SK-N-MC (cell line): Measurements from ENCODE around the gene HDLBP.

Source experiments
- DNase-seq: peaks from one replicate; pipeline ENCODE4 v3.0.0-alpha.2; 2011; ENCODE audit warnings: low read depth, low spot score
- H3K27ac ChIP-seq: fragments of 200-600 bp; sonication (generic); 2 replicates; pipeline ENCODE4 v1.5.1; 2016; ENCODE audit warnings: mixed run types
- H3K36me3 ChIP-seq: fragments of 200-600 bp; sonication (generic); 2 replicates; pipeline ENCODE4 v1.6.1; 2017; ENCODE audit warnings: antibody characterized with exemption, low read length, mixed read lengths; ENCODE audit not compliant: insufficient read depth
- H3K4me3 ChIP-seq: fragments of 200-600 bp; sonication (generic); 2 replicates; pipeline ENCODE4 v1.5.1; 2016
- H3K9ac ChIP-seq: fragments of 200-600 bp; sonication (generic); 2 replicates; pipeline ENCODE4 v1.8.0; 2017; ENCODE audit warnings: mixed run types, mixed read lengths; ENCODE audit not compliant: insufficient read length
- H3K9me3 ChIP-seq: fragments of 200-600 bp; sonication (generic); 2 replicates; pipeline ENCODE4 v1.6.1; 2017; ENCODE audit warnings: low read depth, mild to moderate bottlenecking, antibody characterized with exemption, low read length, moderate library complexity, mixed read lengths
- EZH2 ChIP-seq: fragments of 200-600 bp; sonication (generic); IDR thresholded peaks from one replicate; pipeline ENCODE4 v1.6.1; 2017; ENCODE audit warnings: antibody characterized with exemption
- FOXP2 ChIP-seq: optimal IDR thresholded peaks from 2 replicates; pipeline ENCODE3; 2011; ENCODE audit warnings: mild to moderate bottlenecking, moderate library complexity; ENCODE audit not compliant: insufficient read depth; ENCODE audit errors: extremely low read length, control extremely low read depth
- POLR2AphosphoS5 ChIP-seq: IDR thresholded peaks from 2 replicates; pipeline ENCODE4 v1.6.1; 2012; ENCODE audit warnings: mild to moderate bottlenecking, low read depth, low read length, borderline replicate concordance

The HDLBP gene

GRCh38 chr2:241258505-241259280 lies 56.8 kb downstream of the HDLBP start:
- Histone ChIP-seq H3K36me3 (peaks cover 94% of the 10 kb centered on the region), H3K9ac (no peak overlapping the region), H3K4me3 (no peak overlapping the region), H3K9me3 (no peaks in the 10 kb centered on the region), H3K27ac (no peak overlapping the region)
- TF ChIP-seq FOXP2 (no peak), EZH2 (no peak), POLR2AphosphoS5 (no peak)
- DNase-seq: no peak

GRCh38 chr2:241257419-241258032 lies 57.9 kb downstream of the HDLBP start:
- H3K9ac ChIP-seq: no peak overlapping the region
- no peaks in the 10 kb centered on the region for H3K9me3 ChIP-seq
- no peak overlapping the region for H3K27ac ChIP-seq
- H3K36me3 ChIP-seq: peaks cover 94% of the 10 kb centered on the region
- no peak overlapping the region for H3K4me3 ChIP-seq
- DNase-seq: no peak
- TF ChIP-seq FOXP2: no peak
- no peak for TF ChIP-seq POLR2AphosphoS5

GRCh38 chr2:241256168-241256545 lies 59.3 kb downstream of the HDLBP start:
- peaks cover 94% of the 10 kb centered on the region for H3K36me3 ChIP-seq
- no peak for DNase-seq

GRCh38 chr2:241255542-241256167 lies 59.8 kb downstream of the HDLBP start:
- no peak for DNase-seq
- Histone ChIP-seq H3K36me3 (peaks cover 94% of the 10 kb centered on the region), H3K27ac (no peak overlapping the region), H3K4me3 (no peak overlapping the region), H3K9me3 (no peaks in the 10 kb centered on the region), H3K9ac (no peak overlapping the region)
- no peak for TF ChIP-seq FOXP2

More at GRCh38 chr2:241256168-241256545, 59.3 kb downstream of the HDLBP start:
- no peak overlapping the region for H3K4me3 ChIP-seq
- H3K9me3 ChIP-seq: no peaks in the 10 kb centered on the region
- H3K27ac ChIP-seq: no peak overlapping the region
- H3K9ac ChIP-seq: no peak overlapping the region
- TF ChIP-seq POLR2AphosphoS5 (no peak), FOXP2 (no peak), EZH2 (no peak)

GRCh38 chr2:241254904-241255351 lies 60.5 kb downstream of the HDLBP start:
- no peak for TF ChIP-seq FOXP2
- TF ChIP-seq EZH2: no peak
- no peak for TF ChIP-seq POLR2AphosphoS5
- no peak for DNase-seq
- H3K4me3 ChIP-seq: no peak overlapping the region
- H3K36me3 ChIP-seq: peaks cover 94% of the 10 kb centered on the region
- H3K9me3 ChIP-seq: no peaks in the 10 kb centered on the region
- H3K27ac ChIP-seq: no peak overlapping the region
- no peak overlapping the region for H3K9ac ChIP-seq

GRCh38 chr2:241252778-241253475 lies 62.5 kb downstream of the HDLBP start:
- Histone ChIP-seq H3K9me3 (no peaks in the 10 kb centered on the region), H3K4me3 (no peak overlapping the region), H3K27ac (no peak overlapping the region), H3K36me3 (peaks cover 98% of the 10 kb centered on the region), H3K9ac (no peak overlapping the region)
- no peak for DNase-seq
- TF ChIP-seq POLR2AphosphoS5 (no peak), EZH2 (no peak), FOXP2 (no peak)

GRCh38 chr2:241249654-241250053 lies 65.8 kb downstream of the HDLBP start:
- TF ChIP-seq EZH2: no peak
- no peak for TF ChIP-seq FOXP2
- Histone ChIP-seq H3K36me3 (peaks cover 95% of the 10 kb centered on the region), H3K4me3 (no peak overlapping the region), H3K27ac (no peak overlapping the region), H3K9ac (no peak overlapping the region), H3K9me3 (no peaks in the 10 kb centered on the region)
- no peak for DNase-seq

- H3K9me3 ChIP-seq: no peaks in the 10 kb centered on the region
- DNase-seq: no peak
- peaks cover 95% of the 10 kb centered on the region for H3K36me3 ChIP-seq
- no peak for TF ChIP-seq POLR2AphosphoS5
- no peak for TF ChIP-seq FOXP2
- no peak for TF ChIP-seq EZH2
- no peak overlapping the region for H3K9ac ChIP-seq
- H3K4me3 ChIP-seq: no peak overlapping the region
- H3K27ac ChIP-seq: no peak overlapping the region
These were observed 66.6 kb downstream of the HDLBP start for GRCh38 chr2:241248897-241249296.
